SJCRH30 (cell line): ENCODE measurements around the gene FREM1. TPM values are rescaled to one million over a fixed set of nuclear protein-coding genes. Genes with fewer than 3 reads are reported as not detected.

ENCODE experiments used
- total RNA-seq: library from RNA; depleted of rRNA; stranded (reverse); fragments of >200 nt; shearing (Covaris generic); gene quantifications from 2 replicates; pipeline ENCODE4 v1.2.3, GENCODE V29; 2014; rRNA removed

The FREM1 gene
- total RNA-seq, 1 experiment from 2014 or later, result 12.4 TPM

Other genes starting within 250 kb of the FREM1 start
- 5.5 and 7.4 TPM in 2 replicates for gene ZDHHC21, start 217.0 kb downstream of the FREM1 start, total RNA-seq
- not detected in 2 replicates for gene CER1, start 187.7 kb downstream of the FREM1 start, total RNA-seq